ENCODE measurements around the gene OVOL2.

- TF ChIP-seq CTCF (conservative IDR thresholded peaks at IDR 0.05; ENCODE audit: low read depth in 2 of 2) (peak; percentile 72 to 85), POLR2AphosphoS5 (IDR thresholded peaks at IDR 0.05; ENCODE audit: low read depth) (no peak), ZNF462 (CRISPR knock-in tag; IDR thresholded peaks at IDR 0.05) (no peak), EZH2phosphoT487 (IDR thresholded peaks at IDR 0.05; ENCODE audit: unreplicated experiment) (no peak), EZH2 (IDR thresholded peaks at IDR 0.05; ENCODE audit: low read depth, unreplicated experiment) (no peak), CREB1 (CRISPR knock-in tag; IDR thresholded peaks at IDR 0.05; ENCODE audit: low read depth) (0 out of 2 replicates have a peak, but pooled peaks have one; percentile 5), JUNB (IDR thresholded peaks at IDR 0.05; ENCODE audit: unreplicated experiment) (no peak), ZNF114 (CRISPR knock-in tag; IDR thresholded peaks at IDR 0.05) (no peak), STAT1 (IDR thresholded peaks at IDR 0.05; ENCODE audit: unreplicated experiment) (no peak), ZNF331 (CRISPR knock-in tag; IDR thresholded peaks at IDR 0.05; ENCODE audit: low read depth) (no peak), NANOG (IDR thresholded peaks at IDR 0.05; ENCODE audit: borderline replicate concordance) (no peak), ETS1 (IDR thresholded peaks at IDR 0.05) (no peak)
- TF ChIP-seq, protein P1, sequence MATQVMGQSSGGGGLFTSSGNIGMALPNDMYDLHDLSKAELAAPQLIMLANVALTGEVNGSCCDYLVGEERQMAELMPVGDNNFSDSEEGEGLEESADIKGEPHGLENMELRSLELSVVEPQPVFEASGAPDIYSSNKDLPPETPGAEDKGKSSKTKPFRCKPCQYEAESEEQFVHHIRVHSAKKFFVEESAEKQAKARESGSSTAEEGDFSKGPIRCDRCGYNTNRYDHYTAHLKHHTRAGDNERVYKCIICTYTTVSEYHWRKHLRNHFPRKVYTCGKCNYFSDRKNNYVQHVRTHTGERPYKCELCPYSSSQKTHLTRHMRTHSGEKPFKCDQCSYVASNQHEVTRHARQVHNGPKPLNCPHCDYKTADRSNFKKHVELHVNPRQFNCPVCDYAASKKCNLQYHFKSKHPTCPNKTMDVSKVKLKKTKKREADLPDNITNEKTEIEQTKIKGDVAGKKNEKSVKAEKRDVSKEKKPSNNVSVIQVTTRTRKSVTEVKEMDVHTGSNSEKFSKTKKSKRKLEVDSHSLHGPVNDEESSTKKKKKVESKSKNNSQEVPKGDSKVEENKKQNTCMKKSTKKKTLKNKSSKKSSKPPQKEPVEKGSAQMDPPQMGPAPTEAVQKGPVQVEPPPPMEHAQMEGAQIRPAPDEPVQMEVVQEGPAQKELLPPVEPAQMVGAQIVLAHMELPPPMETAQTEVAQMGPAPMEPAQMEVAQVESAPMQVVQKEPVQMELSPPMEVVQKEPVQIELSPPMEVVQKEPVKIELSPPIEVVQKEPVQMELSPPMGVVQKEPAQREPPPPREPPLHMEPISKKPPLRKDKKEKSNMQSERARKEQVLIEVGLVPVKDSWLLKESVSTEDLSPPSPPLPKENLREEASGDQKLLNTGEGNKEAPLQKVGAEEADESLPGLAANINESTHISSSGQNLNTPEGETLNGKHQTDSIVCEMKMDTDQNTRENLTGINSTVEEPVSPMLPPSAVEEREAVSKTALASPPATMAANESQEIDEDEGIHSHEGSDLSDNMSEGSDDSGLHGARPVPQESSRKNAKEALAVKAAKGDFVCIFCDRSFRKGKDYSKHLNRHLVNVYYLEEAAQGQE (IDR thresholded peaks at IDR 0.05; ENCODE audit: unreplicated experiment), result no peak
Measured at GRCh38 chr20:18019068-18019467, 38.6 kb downstream of the OVOL2 start.
